ENCODE measurements around the gene CNGA3. TPM values are rescaled to one million over a fixed set of nuclear protein-coding genes. Genes with fewer than 3 reads are reported as not detected.
"Not testable (repeated sequence)": the region's sequence is repeated elsewhere in the genome, so short reads cannot be mapped to it uniquely, and the experiment has no call there.

The CNGA3 gene
- total and polyA plus RNA-seq, 2 experiments from 2014 or later = not detected

- no peaks in the 10 kb centered on the region for H3K36me3 ChIP-seq
- H3K4me3 ChIP-seq = no peak overlapping the region
- H3K27ac ChIP-seq = no peak overlapping the region
- H3K4me1 ChIP-seq (ENCODE audit: low read depth) = no peaks in the 10 kb centered on the region
- H3K27me3 ChIP-seq = no peaks in the 10 kb centered on the region
- no peak for TF ChIP-seq CTCF (IDR thresholded peaks at IDR 0.05; ENCODE audit: low read depth, low read length)
- H3K9me3 ChIP-seq (ENCODE audit: low read depth) = no peaks in the 10 kb centered on the region
- no peak for DNase-seq (ENCODE audit: low read depth in 1 of 2, low spot score in 1 of 2)
These were observed 88.2 kb downstream of the CNGA3 start for GRCh38 chr2:98434492-98434891.

- not testable (repeated sequence) for H3K4me1 ChIP-seq (ENCODE audit: low read depth); H3K4me3 ChIP-seq; H3K27me3 ChIP-seq; DNase-seq (ENCODE audit: low read depth in 1 of 2, low spot score in 1 of 2); H3K36me3 ChIP-seq; H3K27ac ChIP-seq; H3K9me3 ChIP-seq (ENCODE audit: low read depth)
These were observed 89.4 kb downstream of the CNGA3 start for GRCh38 chr2:98435670-98436069.

GRCh38 chr2:98436734-98437133, 90.5 kb downstream of the CNGA3 start:
- Histone ChIP-seq H3K9me3 (ENCODE audit: low read depth) (no peaks in the 10 kb centered on the region), H3K36me3 (no peaks in the 10 kb centered on the region), H3K4me3 (no peak overlapping the region), H3K27ac (no peak overlapping the region), H3K4me1 (ENCODE audit: low read depth) (no peaks in the 10 kb centered on the region), H3K27me3 (no peaks in the 10 kb centered on the region)
- DNase-seq (ENCODE audit: low read depth in 1 of 2, low spot score in 1 of 2) = no peak
- no peak for TF ChIP-seq CTCF (IDR thresholded peaks at IDR 0.05; ENCODE audit: low read depth, low read length)

DNA sequence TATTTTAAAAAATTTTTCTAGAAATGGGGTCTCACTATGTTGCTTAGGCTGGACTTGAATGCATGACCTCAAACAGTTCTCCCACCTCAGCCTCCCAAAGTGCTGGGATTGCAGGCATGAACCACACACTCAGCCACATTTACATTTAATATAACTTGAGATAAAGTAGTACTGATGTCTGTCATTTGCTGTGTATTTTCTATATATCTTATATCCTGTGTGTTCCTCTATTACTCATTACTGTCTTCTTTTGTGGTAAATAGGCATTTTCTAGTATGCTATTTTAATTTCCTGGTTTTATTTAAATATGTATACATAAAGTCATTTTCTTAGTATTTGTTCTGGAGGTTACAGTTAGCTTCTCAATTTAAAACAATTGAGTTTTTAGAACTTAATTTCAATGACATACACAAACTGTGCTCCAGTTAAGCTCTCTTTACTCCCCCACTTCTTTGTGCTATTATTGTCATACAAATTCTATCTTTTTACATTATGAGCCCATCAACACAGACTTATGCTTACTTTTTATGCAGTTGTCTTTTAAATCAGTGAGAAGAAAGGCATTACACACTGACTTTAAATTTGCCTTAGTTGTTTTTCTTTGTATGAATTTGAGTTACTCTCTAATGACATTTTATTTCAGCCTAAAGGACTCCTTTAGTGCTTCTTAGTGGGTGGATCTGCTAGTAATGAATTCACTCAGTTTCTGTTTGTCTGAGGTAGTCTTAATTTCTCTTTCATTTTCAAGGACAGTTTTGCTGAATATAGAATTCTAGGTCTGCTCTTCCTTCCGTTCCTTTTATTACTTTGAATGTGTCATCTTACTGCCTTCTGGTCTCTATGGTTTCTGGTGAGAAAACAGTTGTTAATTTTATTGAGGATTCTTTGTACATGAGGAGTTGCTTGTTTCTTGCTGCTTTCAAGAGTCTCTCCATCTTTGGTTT, 92.2 kb downstream of the CNGA3 start:
- Histone ChIP-seq H3K27ac (no peak overlapping the region), H3K4me3 (no peak overlapping the region), H3K9me3 (ENCODE audit: low read depth) (no peaks in the 10 kb centered on the region), H3K27me3 (no peaks in the 10 kb centered on the region), H3K4me1 (ENCODE audit: low read depth) (no peaks in the 10 kb centered on the region), H3K36me3 (no peaks in the 10 kb centered on the region)
- no peak for TF ChIP-seq CTCF (IDR thresholded peaks at IDR 0.05; ENCODE audit: low read depth, low read length)
- no peak for DNase-seq (ENCODE audit: low read depth in 1 of 2, low spot score in 1 of 2)

DNA sequence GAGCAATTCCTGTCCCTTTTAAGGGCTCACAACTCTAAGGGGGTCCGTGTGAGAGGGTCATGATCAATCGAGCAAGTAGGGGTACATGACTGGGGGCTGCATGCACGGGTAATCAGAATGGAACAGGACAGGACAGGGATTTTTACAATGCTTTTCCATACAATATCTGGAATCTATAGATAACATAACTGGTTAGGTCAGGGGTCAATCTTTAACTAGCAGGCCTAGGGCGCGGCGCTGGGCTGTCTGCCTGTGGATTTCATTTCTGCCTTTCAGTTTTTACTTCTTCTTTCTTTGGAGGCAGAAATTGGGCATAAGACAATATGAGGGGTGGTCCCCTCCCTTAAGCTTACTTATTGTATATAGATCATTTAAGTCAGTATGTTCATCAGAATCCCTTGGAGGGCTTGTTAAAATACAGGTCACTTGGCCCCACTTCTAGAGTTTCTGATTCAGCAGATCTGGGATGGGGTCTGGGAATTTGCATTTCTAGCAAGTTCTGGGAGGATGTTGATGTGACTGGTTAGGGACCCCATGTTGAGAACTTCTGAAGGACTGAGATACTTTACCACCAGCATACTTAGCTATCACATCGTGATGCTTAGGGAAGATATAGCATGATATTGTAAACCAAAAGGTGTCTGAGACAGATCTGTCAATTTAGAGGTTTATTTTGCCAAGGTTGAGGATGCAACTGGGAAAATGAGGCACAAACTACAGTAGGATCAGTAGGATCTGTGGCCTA, 95.6 kb downstream of the CNGA3 start:
- H3K9me3 ChIP-seq (ENCODE audit: low read depth) = no peaks in the 10 kb centered on the region
- H3K27me3 ChIP-seq = no peaks in the 10 kb centered on the region
- no peaks in the 10 kb centered on the region for H3K36me3 ChIP-seq
- H3K4me3 ChIP-seq = no peak overlapping the region
- TF ChIP-seq CTCF (IDR thresholded peaks at IDR 0.05; ENCODE audit: low read depth, low read length) = no peak
- H3K4me1 ChIP-seq (ENCODE audit: low read depth) = peaks cover 9% of the 10 kb centered on the region
- DNase-seq (ENCODE audit: low read depth in 1 of 2, low spot score in 1 of 2) = no peak
- no peak overlapping the region for H3K27ac ChIP-seq

- Histone ChIP-seq H3K4me1 (ENCODE audit: low read depth) (peaks cover 9% of the 10 kb centered on the region), H3K27me3 (no peaks in the 10 kb centered on the region), H3K9me3 (ENCODE audit: low read depth) (no peaks in the 10 kb centered on the region), H3K36me3 (no peaks in the 10 kb centered on the region), H3K4me3 (no peak overlapping the region), H3K27ac (no peak overlapping the region)
- no peak for DNase-seq (ENCODE audit: low read depth in 1 of 2, low spot score in 1 of 2)
- no peak for TF ChIP-seq CTCF (IDR thresholded peaks at IDR 0.05; ENCODE audit: low read depth, low read length)
These were observed 96.2 kb downstream of the CNGA3 start for GRCh38 chr2:98442488-98442887.
